ENCODE measurements around the gene DIPK2B.

DNA sequence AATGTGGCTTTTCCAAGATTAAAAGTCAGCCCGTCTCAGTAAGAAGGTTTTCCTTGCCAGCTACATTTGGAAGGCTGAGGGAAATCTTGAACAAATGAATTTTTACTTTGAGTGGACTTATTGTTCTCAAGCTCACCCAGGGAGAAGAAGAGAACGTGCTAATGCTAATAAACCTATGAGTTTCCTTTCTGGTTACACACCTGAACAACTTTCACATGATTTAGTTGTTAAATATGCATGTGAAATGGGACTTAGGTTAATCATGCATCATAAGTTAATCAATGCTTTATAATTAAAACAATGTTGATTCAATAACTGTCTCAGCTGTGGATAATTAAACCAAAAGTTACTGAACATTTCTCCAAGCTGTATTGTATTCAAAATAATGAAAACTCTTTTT lies 33.9 kb downstream of the DIPK2B start:
- TF ChIP-seq CTCF (IDR thresholded peaks at IDR 0.05): no peak
- no peak for TF ChIP-seq POLR2AphosphoS5 (IDR thresholded peaks at IDR 0.05)
- no peak for TF ChIP-seq POLR2A (IDR thresholded peaks at IDR 0.05)

Measured in transverse colon (tissue), 4 donors.